Common myeloid progenitor, CD34-positive (primary cell): Measurements from ENCODE around the gene KHDC4.
A peak's percentile ranks its signal among the peaks of the same experiment; 100 is the strongest.

ENCODE experiments used
- CTCF ChIA-PET: fragments of 350-600 bp; sonication (Branson Sonifier 250); formaldehyde crosslinking; loops from one replicate; lab custom pipeline; 2021; ENCODE audit warnings: antibody characterized with exemption; lab: Charles Lee
- POLR2A ChIA-PET: fragments of 350-600 bp; sonication (Branson Sonifier 250); formaldehyde crosslinking; loops from one replicate; lab custom pipeline; 2021; ENCODE audit warnings: antibody characterized with exemption; lab: Charles Lee
- DNase-seq, 3 donors: peaks; one replicate each; pipeline versions ENCODE4 v3.0.0 to v3.0.0-alpha.2; 2013
- H3K27ac ChIP-seq, 2 experiments: 1 replicate in 1 of 2; 2 replicates in 1 of 2; pipeline ENCODE4 v1.7.0; 2013; ENCODE audit warnings: inconsistent platforms in 2 of 2, low read length in 2 of 2, mild to moderate bottlenecking in 2 of 2, low read depth in 1 of 2, moderate library complexity in 1 of 2; ENCODE audit not compliant: severe bottlenecking in 2 of 2, insufficient read depth in 1 of 2, poor library complexity in 1 of 2
- H3K27me3 ChIP-seq, 5 experiments: replicated peaks in 2 of 5; 1 replicate in 3 of 5; 2 replicates in 2 of 5; pipeline versions ENCODE4 v1.6.1 to v1.7.0; 2013; ENCODE audit warnings: low read length in 4 of 5, mild to moderate bottlenecking in 2 of 5, moderate library complexity in 2 of 5, inconsistent platforms in 1 of 5; ENCODE audit not compliant: insufficient read depth in 5 of 5, control insufficient read depth in 4 of 5
- H3K36me3 ChIP-seq, 4 experiments: 1 replicate in 2 of 4; 2 replicates in 2 of 4; pipeline versions ENCODE4 v1.6.1 to v1.7.0; 2013; ENCODE audit warnings: low read length in 3 of 4, control low read depth in 1 of 4, mild to moderate bottlenecking in 1 of 4; ENCODE audit not compliant: control insufficient read depth in 4 of 4, insufficient read depth in 4 of 4
- H3K4me1 ChIP-seq, 4 experiments: 1 replicate in 3 of 4; 2 replicates in 1 of 4; pipeline versions ENCODE4 v1.6.1 to v1.7.1; 2013; ENCODE audit warnings: low read length in 3 of 4, mild to moderate bottlenecking in 3 of 4, control low read depth in 1 of 4, inconsistent platforms in 1 of 4, moderate library complexity in 1 of 4; ENCODE audit not compliant: control insufficient read depth in 4 of 4, insufficient read depth in 4 of 4; ENCODE audit errors: control extremely low read depth in 1 of 4
- H3K4me3 ChIP-seq, 7 experiments: 1 replicate in 4 of 7; 2 replicates in 3 of 7; pipeline versions ENCODE4 v1.5.1 to v1.7.0; 2013; ENCODE audit warnings: mild to moderate bottlenecking in 7 of 7, low read length in 6 of 7, moderate library complexity in 6 of 7, inconsistent platforms in 2 of 7, low read depth in 2 of 7, control low read depth in 1 of 7; ENCODE audit not compliant: insufficient read depth in 4 of 7, control insufficient read depth in 1 of 7; ENCODE audit errors: extremely low read depth in 1 of 7
- H3K9me3 ChIP-seq, 5 experiments: 1 replicate in 4 of 5; 2 replicates in 1 of 5; pipeline versions ENCODE4 v1.6.1 to v1.7.1; 2013; ENCODE audit warnings: low read length in 4 of 5, mild to moderate bottlenecking in 2 of 5, inconsistent platforms in 1 of 5, low read depth in 1 of 5, moderate library complexity in 1 of 5; ENCODE audit not compliant: control insufficient read depth in 4 of 5, insufficient read depth in 2 of 5; ENCODE audit errors: control extremely low read depth in 1 of 5
- WGBS: methylation state at CpG from one replicate; pipeline ENCODE4 v1.1.5; 2013; ENCODE audit not compliant: insufficient coverage; 5-methylcytosine and 5-hydroxymethylcytosine counted together

KHDC4 gene

DNA sequence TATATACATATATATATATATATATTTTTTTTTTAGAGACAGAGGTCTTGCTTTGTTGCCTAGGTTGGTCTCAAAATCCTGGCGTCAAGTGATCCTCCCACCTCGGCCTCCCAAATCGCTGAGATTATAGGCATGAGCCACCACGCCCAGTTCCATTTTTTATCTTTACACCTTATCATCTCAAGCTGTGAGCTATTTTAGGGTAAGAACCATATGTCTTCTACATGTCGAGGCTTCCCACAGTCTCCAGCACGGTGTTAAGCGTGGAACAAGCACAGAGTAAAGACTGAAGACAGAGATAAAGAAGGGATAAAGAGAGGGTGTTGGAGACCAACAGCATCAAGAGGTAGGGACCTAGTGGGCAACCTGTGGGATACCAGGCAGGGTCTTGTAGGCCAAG is 30.0 kb upstream of the KHDC4 start:
- Histone ChIP-seq H3K36me3 (peaks cover 46 to 88% (median 76%) of the 10 kb centered on the region in 4 experiments), H3K4me3 (no peak overlapping the region), H3K4me1 (peaks cover 6 to 51% (median 36%) of the 10 kb centered on the region in 4 experiments), H3K27ac (peak overlapping the region in 1 of 2 experiments; percentile 3), H3K9me3 (no peaks in the 10 kb centered on the region), H3K27me3 (no peaks in the 10 kb centered on the region)
- ChIA-PET CTCF (interaction anchor here (1.0 to 11.9 kb wide), 6 partner anchors 12 to 41 kb away, joined by 3 to 208 read pairs (median 12); partner anchors contain the start of gene ARHGEF2), POLR2A (no interaction called here)
- WGBS = 84% methylated on average over 3 of the region's 7 CpGs
- no peak for DNase-seq

DNA sequence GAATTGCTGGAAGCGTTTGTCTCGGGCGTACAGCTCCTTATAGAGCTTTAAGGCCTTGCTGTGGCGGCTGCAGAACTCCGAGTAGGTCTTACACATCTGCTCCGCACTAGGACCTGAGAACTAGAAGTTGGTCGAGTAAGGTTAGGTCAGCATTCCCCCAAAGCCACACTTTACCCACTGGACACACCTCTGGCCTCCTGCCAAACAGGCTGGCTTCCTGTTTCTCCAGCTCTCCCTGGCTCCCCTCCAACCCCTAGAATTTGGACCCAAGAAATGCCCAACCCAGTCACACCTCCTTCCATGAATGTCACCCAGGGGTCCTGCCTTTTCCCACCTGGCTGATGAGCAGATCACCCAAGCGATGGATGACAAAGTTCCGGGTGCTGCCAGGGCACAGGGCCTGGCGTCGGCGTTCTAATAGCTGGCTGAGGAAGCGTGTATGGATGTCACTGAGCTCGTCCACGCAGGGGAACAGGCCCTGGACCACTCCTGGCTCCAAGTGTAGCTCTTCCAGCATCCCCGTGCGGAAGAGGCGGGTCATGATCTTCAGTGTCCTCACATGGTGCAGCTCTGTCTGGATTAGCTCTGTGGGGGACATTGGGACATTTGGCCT is 28.5 kb upstream of the KHDC4 start:
- Histone ChIP-seq H3K27ac (peak overlapping the region in 1 of 2 experiments; percentile 40), H3K27me3 (no peaks in the 10 kb centered on the region), H3K4me3 (no peak overlapping the region), H3K9me3 (no peaks in the 10 kb centered on the region), H3K36me3 (peaks cover 43 to 88% (median 74%) of the 10 kb centered on the region in 4 experiments), H3K4me1 (peaks cover 0 to 36% (median 21%) of the 10 kb centered on the region in 4 experiments)
- CTCF ChIA-PET = interaction anchor here (1.0 to 11.9 kb wide), 7 partner anchors 10 to 35 kb away, joined by 3 to 208 read pairs (median 6); partner anchors contain the start of gene ARHGEF2
- 92% methylated on average over 16 of the region's 18 CpGs for WGBS
- DNase-seq = no peak
- POLR2A ChIA-PET = interaction anchor here (1.8 kb wide), 1 partner anchor 14 kb away, joined by 8 read pairs; no protein-coding TSS in a partner anchor

DNA sequence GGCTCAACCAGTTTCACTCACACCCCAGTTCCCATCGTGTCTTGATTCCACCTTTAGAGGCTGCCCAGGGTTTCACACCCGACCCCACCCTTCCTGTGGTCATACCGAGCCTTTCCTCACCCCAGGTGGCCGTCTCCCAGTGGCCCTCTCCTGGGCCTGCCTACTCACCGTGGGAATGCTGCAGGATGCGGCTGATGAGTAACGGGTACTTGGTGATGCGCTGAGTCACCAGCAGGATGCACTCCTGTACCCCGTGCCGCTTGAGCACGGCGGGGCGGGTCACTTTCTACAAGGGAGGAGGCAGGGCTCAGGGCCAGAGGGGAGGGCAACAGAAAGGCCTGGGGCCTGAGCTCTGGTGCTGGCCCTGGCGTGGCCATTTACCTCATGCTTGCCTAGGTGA is 27.7 kb upstream of the KHDC4 start:
- peaks cover 0 to 28% (median 13%) of the 10 kb centered on the region in 4 experiments for H3K4me1 ChIP-seq
- no peak overlapping the region for H3K4me3 ChIP-seq
- CTCF ChIA-PET = interaction anchor here (1.0 to 11.9 kb wide), 6 partner anchors 10 to 104 kb away, joined by 3 to 208 read pairs (median 12); partner anchors contain the start of gene ARHGEF2
- peak in 2 of 3 donors; percentile 31 to 53 for DNase-seq
- H3K27me3 ChIP-seq = no peaks in the 10 kb centered on the region
- peak overlapping the region in 1 of 2 experiments; percentile 40 for H3K27ac ChIP-seq
- H3K36me3 ChIP-seq = peaks cover 43 to 90% (median 74%) of the 10 kb centered on the region in 4 experiments
- WGBS = 36% methylated on average over 9 of the region's 14 CpGs
- H3K9me3 ChIP-seq = no peaks in the 10 kb centered on the region
- POLR2A ChIA-PET = interaction anchor here (1.0 to 1.8 kb wide), 2 partner anchors 13 to 15 kb away, joined by 3 to 8 read pairs; no protein-coding TSS in a partner anchor

DNA sequence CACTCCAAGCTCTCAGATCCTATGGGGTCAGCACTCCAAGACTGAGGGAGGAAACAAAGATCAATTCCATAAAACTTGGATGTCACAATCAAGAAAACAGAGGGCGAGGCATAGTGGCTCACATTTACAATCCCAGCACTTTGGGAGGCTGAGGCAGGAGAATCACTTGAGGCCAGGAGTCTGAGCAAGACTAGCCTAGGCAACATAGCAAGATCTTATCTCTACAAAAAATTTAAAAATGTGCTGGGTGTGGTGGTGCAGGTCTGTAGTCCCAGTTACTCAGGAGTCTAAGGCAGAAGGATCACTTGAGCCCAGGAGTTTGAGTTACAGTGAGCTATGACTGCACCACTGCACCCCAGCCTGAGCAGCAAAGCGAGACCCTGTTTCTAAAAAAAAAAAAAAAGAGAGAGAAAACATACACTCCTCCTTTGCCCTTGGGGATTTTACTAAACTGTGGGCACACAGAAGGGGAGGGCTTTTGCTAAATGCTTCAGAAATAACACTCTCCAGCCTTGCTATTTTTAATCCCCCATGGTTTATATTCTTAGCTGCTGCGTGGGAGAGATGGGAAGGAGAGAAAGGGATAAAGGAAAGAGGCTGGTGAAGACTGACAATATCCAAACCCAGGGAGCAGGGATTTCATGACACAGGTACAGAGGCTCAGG is 26.0 kb upstream of the KHDC4 start:
- Histone ChIP-seq H3K4me3 (no peak overlapping the region), H3K9me3 (no peaks in the 10 kb centered on the region), H3K27me3 (no peaks in the 10 kb centered on the region), H3K36me3 (peaks cover 36 to 89% (median 67%) of the 10 kb centered on the region in 4 experiments), H3K4me1 (peaks cover 0 to 15% (median 5%) of the 10 kb centered on the region in 4 experiments), H3K27ac (peak overlapping the region in 1 of 2 experiments; percentile 12)
- no peak for DNase-seq
- ChIA-PET CTCF (interaction anchor here (0.8 to 11.9 kb wide), 5 partner anchors 11 to 34 kb away, joined by 3 to 208 read pairs (median 4); partner anchors contain the start of gene ARHGEF2), POLR2A (interaction anchor here (0.7 kb wide), 1 partner anchor 12 kb away, joined by 5 read pairs; no protein-coding TSS in a partner anchor)
- 100% methylated on average over 1 of the region's 3 CpGs for WGBS

DNA sequence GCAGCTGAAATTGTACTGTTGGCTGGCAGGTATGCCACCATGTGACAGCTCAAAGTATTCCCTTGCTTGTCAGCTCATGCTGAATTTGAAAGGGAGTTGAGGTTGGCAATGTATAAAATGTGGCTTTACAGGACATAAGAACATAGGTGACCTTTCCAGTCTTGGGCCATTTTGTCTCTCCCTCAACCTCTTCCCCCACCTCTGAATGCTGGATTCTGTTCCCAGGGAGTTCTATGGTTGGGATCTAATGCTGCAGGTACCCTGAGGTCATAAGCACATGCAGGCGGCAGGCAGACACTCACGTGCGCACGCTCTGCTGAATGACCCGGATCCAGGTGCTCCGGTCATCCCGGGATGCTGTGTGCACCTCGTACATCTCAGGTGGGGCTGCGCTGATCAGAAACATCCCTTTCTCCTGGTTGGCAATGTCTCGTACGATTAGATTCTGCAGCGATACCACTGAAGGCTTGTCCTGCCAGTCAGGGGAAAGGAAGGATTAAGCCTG is 23.2 kb upstream of the KHDC4 start:
- Histone ChIP-seq H3K4me3 (no peak overlapping the region), H3K36me3 (peaks cover 37 to 91% (median 69%) of the 10 kb centered on the region in 4 experiments), H3K27me3 (no peaks in the 10 kb centered on the region), H3K9me3 (no peaks in the 10 kb centered on the region), H3K4me1 (peaks cover 0 to 4% (median 0%) of the 10 kb centered on the region in 4 experiments), H3K27ac (no peak overlapping the region)
- ChIA-PET POLR2A (interaction anchor here (0.6 kb wide), 1 partner anchor 19 kb away, joined by 3 read pairs; no protein-coding TSS in a partner anchor), CTCF (interaction anchor here (1.0 to 3.0 kb wide), 8 partner anchors 9 to 33 kb away, joined by 3 to 19 read pairs (median 6); no protein-coding TSS in a partner anchor)
- no peak for DNase-seq
- 96% methylated on average over 12 of the region's 12 CpGs for WGBS

DNA sequence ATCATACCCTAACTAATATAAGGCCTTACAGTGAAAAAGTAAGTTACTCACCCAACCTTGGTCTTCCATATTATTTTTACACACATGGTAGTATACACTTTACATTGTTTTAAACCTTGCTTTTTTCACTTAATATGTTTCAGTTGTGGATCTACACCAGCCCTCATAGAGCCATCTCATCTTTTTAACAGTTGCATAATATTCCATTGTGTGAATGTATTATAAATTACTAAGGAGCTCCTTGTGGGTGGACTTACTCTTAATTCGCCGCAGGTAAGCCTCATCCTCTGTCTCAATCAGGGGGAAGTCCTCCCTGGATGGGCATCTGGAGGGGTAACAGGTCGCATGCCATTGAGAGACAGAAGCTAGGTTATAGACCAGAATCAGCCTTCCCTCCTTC is 20.4 kb upstream of the KHDC4 start:
- Histone ChIP-seq H3K27me3 (no peaks in the 10 kb centered on the region), H3K36me3 (peaks cover 23 to 89% (median 71%) of the 10 kb centered on the region in 4 experiments), H3K27ac (no peak overlapping the region), H3K4me3 (no peak overlapping the region), H3K9me3 (no peaks in the 10 kb centered on the region), H3K4me1 (no peaks in the 10 kb centered on the region)
- POLR2A ChIA-PET = interaction anchor here (0.7 kb wide), 1 partner anchor 20 kb away, joined by 4 read pairs; no protein-coding TSS in a partner anchor
- CTCF ChIA-PET = interaction anchor here (0.7 to 3.6 kb wide), 10 partner anchors 9 to 653 kb away, joined by 3 to 17 read pairs (median 6); no protein-coding TSS in a partner anchor
- WGBS = 100% methylated on average over 3 of the region's 3 CpGs
- DNase-seq = no peak
